Naive B cell (primary cell): ENCODE data around the gene TXLNB. TPM values are rescaled to one million over a fixed set of nuclear protein-coding genes. Genes with fewer than 3 reads are reported as not detected.
A peak's percentile ranks its signal among the peaks of the same experiment; 100 is the strongest.

Experiments used
- ATAC-seq, 2 donors: fragments of 150-1000 bp; cut with Tn5 transposase; 2 replicates each; pipeline ENCODE4 v1.10.0; 2021; ENCODE audit warnings: low read depth in 2 of 2, mild to moderate bottlenecking in 2 of 2, moderate library complexity in 2 of 2
- DNase-seq: peaks from one replicate; pipeline ENCODE4 v3.0.0; 2022
- H3K27ac Mint-ChIP-seq, 6 donors: one replicate each; pipeline ENCODE4 v1.8.0; 2020 to 2022; ENCODE audit warnings: mild to moderate bottlenecking in 6 of 6, mixed read lengths in 6 of 6, moderate library complexity in 5 of 6, inconsistent platforms in 2 of 6
- H3K27me3 Mint-ChIP-seq, 3 donors: one replicate each; pipeline ENCODE4 v1.8.0; 2021 to 2022; ENCODE audit warnings: mixed read lengths in 3 of 3, mild to moderate bottlenecking in 1 of 3
- H3K36me3 Mint-ChIP-seq, 2 donors: one replicate each; pipeline ENCODE4 v1.8.0; 2020 to 2022; ENCODE audit warnings: mixed read lengths in 2 of 2, inconsistent platforms in 1 of 2, mild to moderate bottlenecking in 1 of 2
- H3K4me1 Mint-ChIP-seq, 3 donors: one replicate each; pipeline ENCODE4 v1.8.0; 2020 to 2022; ENCODE audit warnings: mixed read lengths in 3 of 3, inconsistent platforms in 1 of 3, mild to moderate bottlenecking in 1 of 3, moderate library complexity in 1 of 3
- H3K4me3 Mint-ChIP-seq, 8 donors: one replicate each; pipeline ENCODE4 v1.8.0; 2020 to 2022; ENCODE audit warnings: mild to moderate bottlenecking in 8 of 8, mixed read lengths in 8 of 8, moderate library complexity in 8 of 8, inconsistent platforms in 2 of 8
- H3K9me3 Mint-ChIP-seq, 7 donors: one replicate each; pipeline ENCODE4 v1.8.0; 2020 to 2022; ENCODE audit warnings: mixed read lengths in 7 of 7, mild to moderate bottlenecking in 5 of 7, inconsistent platforms in 2 of 7, moderate library complexity in 1 of 7
- polyA plus RNA-seq, 6 donors: library from polyadenylated mRNA; unstranded; fragments of 300-500 nt; fragmentation: Illumina TruSeq; gene quantifications; one replicate each; pipeline ENCODE4 v1.2.3, GENCODE V29; 2021; ENCODE audit warnings: low read depth in 6 of 6

TXLNB gene
- polyA plus RNA-seq, 6 donors from 2014 or later = 0.35 to 2.1 (median 0.74) TPM

DNA sequence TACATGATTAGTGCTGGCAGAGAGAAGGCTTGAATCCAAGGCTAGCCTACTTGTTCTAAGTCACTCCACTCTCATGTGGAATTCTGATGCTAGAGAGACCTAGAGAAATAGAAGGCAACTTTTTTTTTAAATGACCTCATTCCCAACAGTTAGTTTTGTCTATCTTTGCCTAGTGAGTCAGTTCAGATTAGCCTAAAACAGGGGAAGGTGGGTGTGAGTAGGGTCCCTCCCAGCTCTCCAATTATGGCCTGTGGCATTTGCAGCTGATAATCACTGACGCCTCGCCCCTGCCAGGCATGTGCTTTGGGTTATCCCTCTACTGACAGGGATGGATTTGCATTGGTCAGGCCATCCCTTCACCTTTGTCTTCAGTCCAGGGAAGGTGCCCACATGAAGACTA, 13.6 kb downstream of the TXLNB start:
- no peaks in the 10 kb centered on the region for H3K27me3 Mint-ChIP-seq
- H3K36me3 Mint-ChIP-seq = peaks cover 0 to 7% of the 10 kb centered on the region in 2 donors
- ATAC-seq (no peak), DNase-seq (no peak)
- H3K4me3 Mint-ChIP-seq = peak overlapping the region in 6 of 8 donors; percentile 6 to 85 (median 15)
- peak overlapping the region; percentile 2 to 94 (median 80) for H3K27ac Mint-ChIP-seq
- H3K9me3 Mint-ChIP-seq = no peaks in the 10 kb centered on the region
- H3K4me1 Mint-ChIP-seq = peaks cover 24 to 68% (median 44%) of the 10 kb centered on the region in 3 donors

DNA sequence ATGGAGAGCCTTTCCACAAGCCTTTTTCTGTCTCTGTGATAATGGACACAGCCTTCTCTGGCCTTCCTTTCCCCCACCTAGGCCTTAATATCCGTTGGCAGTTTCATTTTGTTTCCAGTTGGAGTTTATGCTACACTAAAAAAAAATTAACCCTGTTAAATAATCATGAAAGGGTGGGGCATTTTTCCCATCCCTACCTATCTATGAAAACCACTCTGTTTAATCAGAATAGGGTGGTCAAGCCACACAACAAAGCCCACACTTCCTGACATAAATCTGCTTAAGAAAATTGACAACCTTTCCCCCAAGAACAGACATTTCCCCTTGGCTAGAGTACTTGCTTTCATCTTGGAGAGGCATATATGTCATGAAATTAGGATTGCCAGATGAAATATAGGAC, 14.2 kb downstream of the TXLNB start:
- no peak overlapping the region for H3K4me3 Mint-ChIP-seq
- peak overlapping the region; percentile 45 to 94 (median 70) for H3K27ac Mint-ChIP-seq
- no peaks in the 10 kb centered on the region for H3K27me3 Mint-ChIP-seq
- ATAC-seq = no peak
- DNase-seq = no peak
- peaks cover 0 to 7% of the 10 kb centered on the region in 2 donors for H3K36me3 Mint-ChIP-seq
- H3K4me1 Mint-ChIP-seq = peaks cover 25 to 73% (median 48%) of the 10 kb centered on the region in 3 donors
- no peaks in the 10 kb centered on the region for H3K9me3 Mint-ChIP-seq

DNA sequence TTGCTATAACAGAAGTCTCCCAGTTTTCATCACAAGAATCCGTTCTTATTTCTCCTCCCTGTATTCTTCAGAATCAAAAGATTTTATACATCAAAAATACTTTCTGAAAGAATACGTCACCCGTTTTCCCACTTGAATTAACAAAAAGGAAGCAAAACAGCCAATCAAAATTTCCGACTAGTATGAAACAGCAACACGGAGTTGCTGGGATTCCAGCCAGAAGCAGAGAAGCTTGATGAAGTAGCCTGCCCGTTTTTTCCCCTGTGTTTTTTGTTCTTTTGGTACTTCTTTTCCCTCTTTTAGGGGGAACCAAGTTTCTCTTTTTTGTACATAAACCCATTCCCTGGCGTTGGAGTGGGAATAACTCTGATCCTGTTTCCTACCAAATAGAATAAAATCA, 14.6 kb downstream of the TXLNB start:
- DNase-seq = no peak
- ATAC-seq = no peak
- no peak overlapping the region for H3K4me3 Mint-ChIP-seq
- peak overlapping the region in 5 of 6 donors; percentile 45 to 88 (median 60) for H3K27ac Mint-ChIP-seq
- H3K9me3 Mint-ChIP-seq = no peaks in the 10 kb centered on the region
- H3K4me1 Mint-ChIP-seq = peaks cover 25 to 77% (median 48%) of the 10 kb centered on the region in 3 donors
- H3K36me3 Mint-ChIP-seq = peaks cover 0 to 7% of the 10 kb centered on the region in 2 donors
- H3K27me3 Mint-ChIP-seq = no peaks in the 10 kb centered on the region

DNA sequence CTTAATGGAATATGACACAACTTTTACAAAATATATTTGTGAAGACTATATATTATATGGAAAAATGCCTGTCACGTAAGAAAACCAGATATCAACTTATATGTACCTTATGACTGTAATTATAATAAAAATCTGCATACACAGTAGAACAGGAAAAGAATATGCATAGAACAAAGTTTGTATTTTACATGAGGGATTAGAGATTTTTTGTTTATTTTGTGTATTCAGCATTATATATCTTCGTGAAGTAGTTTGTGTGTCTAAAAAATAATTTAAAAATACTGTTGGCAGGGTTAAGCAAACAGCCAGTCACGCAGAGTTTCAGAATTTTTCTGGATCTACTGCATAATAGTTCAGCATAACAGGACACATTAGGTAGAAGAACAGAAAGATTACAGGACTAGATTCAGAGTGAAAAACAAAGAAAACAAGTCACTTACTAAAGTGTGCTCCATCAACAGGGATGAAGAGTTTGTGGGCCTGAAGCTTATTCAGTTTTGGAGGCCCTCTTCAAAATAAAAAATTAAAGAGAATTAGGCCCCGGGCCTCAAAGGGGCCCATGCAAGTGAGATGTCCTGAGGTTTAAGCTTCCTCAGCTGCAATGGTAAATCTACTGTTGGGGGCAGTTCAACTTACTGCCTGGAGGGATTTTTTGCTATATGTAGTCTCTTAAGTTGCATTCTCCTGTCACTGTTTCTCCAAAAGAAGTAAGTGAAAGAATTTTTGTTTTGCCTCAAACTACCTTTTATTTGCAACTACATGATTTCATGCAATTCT, 16.3 kb downstream of the TXLNB start:
- Mint-ChIP-seq H3K4me3 (peak overlapping the region in 2 of 8 donors; percentile 9 to 59), H3K36me3 (peaks cover 0 to 7% of the 10 kb centered on the region in 2 donors), H3K4me1 (peaks cover 38 to 90% (median 61%) of the 10 kb centered on the region in 3 donors), H3K27me3 (no peaks in the 10 kb centered on the region), H3K27ac (peak overlapping the region in 4 of 6 donors; percentile 51 to 76 (median 68)), H3K9me3 (no peaks in the 10 kb centered on the region)
- DNase-seq = no peak
- no peak for ATAC-seq

DNA sequence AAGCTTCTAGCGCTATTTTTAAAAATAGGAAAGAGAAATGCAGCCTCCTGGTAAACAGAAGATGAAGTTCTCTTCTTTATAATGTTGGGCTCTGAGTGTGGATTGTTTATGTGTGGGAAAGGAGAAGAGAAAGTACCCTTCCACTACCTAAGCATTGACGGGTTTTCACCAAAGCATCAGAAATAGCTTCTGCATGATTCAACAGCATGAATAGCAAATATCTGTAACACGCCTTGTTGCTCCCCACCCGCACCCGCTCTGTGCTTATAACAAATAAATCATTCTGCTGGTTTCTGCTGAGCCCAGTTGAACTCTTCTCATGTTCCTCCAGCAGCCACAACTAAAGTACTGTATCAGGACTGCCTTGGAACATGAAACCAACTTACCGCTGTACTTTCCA, 20.7 kb downstream of the TXLNB start:
- H3K4me3 Mint-ChIP-seq = peak overlapping the region; percentile 12 to 89 (median 74)
- peaks cover 48 to 78% (median 53%) of the 10 kb centered on the region in 3 donors for H3K4me1 Mint-ChIP-seq
- peaks cover 0 to 2% (median 0%) of the 10 kb centered on the region in 7 donors for H3K9me3 Mint-ChIP-seq
- ATAC-seq (peak; percentile 96 to 98), DNase-seq (peak; percentile 67)
- no peaks in the 10 kb centered on the region for H3K27me3 Mint-ChIP-seq
- H3K36me3 Mint-ChIP-seq = peaks cover 0 to 7% of the 10 kb centered on the region in 2 donors
- peak overlapping the region; percentile 60 to 98 (median 94) for H3K27ac Mint-ChIP-seq

DNA sequence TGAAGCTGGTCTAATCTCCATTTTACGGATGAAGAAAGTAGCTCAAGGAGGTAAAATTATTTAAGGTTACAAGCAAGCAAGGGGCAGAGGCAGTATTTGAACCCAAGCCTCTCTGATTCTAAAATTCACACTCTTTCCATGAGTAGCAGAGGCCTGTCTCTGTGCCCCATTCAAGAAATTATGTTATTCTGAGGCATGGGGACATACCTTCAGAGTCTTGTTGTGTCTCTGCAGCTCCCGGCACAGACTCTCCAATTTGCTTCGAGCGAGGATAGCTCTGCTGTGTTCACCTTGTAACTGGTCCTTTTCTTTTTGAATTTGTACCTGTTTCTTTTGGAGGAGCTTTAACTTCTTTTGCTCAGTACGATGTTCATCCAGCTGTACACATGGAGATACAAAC, 21.5 kb downstream of the TXLNB start:
- peaks cover 0 to 5% (median 0%) of the 10 kb centered on the region in 7 donors for H3K9me3 Mint-ChIP-seq

DNA sequence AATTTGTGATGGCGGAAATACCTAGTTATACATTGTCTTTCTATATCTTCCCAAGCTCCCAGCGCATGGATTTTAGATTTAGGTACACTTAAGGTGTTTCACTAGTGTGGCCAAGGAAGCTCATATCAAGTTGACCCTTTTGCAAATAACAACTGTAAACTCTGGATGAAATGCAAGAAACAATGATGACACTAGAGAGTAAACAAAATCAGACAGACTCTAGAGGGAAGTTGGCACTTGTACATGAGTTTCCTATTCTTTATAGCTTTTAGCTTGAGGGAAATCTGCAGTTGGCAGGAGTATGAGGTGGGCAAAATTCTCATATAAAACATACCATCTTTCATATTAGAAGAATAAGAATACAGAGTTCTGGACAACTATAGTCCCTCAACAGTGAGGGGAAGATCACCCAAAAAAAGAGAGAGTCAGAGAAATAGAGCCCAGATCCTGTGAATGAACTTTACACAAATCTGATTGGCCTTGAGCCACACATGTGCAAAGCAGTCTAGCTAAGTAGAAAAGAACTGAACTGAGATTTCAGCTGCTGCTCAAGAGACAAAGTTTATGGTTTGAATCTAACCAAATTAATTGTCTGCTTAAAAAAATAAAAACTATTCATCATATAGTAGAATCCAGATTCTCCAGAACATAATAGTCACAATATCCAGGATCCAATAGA, 26.1 kb downstream of the TXLNB start:
- H3K27me3 Mint-ChIP-seq = no peaks in the 10 kb centered on the region
- ATAC-seq = no peak
- H3K27ac Mint-ChIP-seq = peak overlapping the region in 1 of 6 donors; percentile 32
- H3K9me3 Mint-ChIP-seq = peaks cover 0 to 5% (median 0%) of the 10 kb centered on the region in 7 donors
- peaks cover 29 to 50% (median 40%) of the 10 kb centered on the region in 3 donors for H3K4me1 Mint-ChIP-seq
- no peak for DNase-seq
- H3K36me3 Mint-ChIP-seq = peaks cover 0 to 5% of the 10 kb centered on the region in 2 donors
- H3K4me3 Mint-ChIP-seq = peak overlapping the region in 1 of 8 donors; percentile 4

More for the DNA sequence above, 21.5 kb downstream of the TXLNB start:
- peaks cover 43 to 75% (median 59%) of the 10 kb centered on the region in 3 donors for H3K4me1 Mint-ChIP-seq
- H3K36me3 Mint-ChIP-seq = peaks cover 5 to 7% of the 10 kb centered on the region in 2 donors
- H3K27me3 Mint-ChIP-seq = no peaks in the 10 kb centered on the region
- ATAC-seq (no peak), DNase-seq (no peak)
- H3K4me3 Mint-ChIP-seq = peak overlapping the region in 6 of 8 donors; percentile 49 to 89 (median 76)
- peak overlapping the region; percentile 57 to 98 (median 94) for H3K27ac Mint-ChIP-seq

DNA sequence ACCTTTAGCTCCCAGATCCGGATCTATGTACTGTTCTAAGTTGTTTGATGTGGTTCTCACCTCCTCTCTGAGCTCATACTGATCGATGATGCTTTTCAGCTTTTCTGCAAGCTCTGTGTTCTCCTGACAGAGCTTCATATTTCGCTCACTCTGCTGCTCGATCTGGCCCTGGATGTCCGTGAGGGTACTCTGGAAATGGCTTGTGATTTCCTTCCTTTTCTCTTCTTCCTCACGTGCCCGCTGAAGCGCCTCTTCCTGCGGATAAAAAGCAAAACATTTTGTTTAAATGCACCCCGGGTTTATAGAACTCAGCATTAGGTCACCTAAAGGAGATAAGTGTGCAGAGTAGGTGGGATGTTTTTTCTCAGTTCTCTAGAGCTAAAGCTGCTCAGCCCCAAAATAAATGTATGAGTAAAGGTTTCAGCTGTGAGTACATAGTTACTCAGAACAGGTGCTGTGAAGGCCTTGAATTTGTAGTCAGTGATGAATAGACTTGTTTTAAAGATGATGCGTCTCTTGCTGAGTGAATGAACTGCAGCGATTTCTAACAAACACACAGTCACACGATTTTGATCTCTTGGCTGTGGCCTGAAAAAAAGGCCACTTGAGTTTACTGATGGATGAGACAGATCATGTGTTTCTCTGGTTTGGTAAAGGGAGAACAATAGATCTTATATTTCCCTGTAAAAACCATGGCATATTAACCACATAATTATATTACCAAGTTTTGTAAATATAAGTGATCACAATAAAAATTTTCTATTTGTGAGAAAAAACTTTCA, 29.1 kb downstream of the TXLNB start:
- Mint-ChIP-seq H3K9me3 (peaks cover 0 to 5% (median 0%) of the 10 kb centered on the region in 7 donors), H3K4me1 (peaks cover 13 to 22% (median 18%) of the 10 kb centered on the region in 3 donors), H3K36me3 (peaks cover 12 to 15% of the 10 kb centered on the region in 2 donors), H3K27ac (peak overlapping the region in 5 of 6 donors; percentile 17 to 90 (median 69)), H3K27me3 (no peaks in the 10 kb centered on the region), H3K4me3 (peak overlapping the region in 5 of 8 donors; percentile 9 to 67 (median 30))
- DNase-seq (no peak), ATAC-seq (peak in 1 of 2 donors; percentile 37)

DNA sequence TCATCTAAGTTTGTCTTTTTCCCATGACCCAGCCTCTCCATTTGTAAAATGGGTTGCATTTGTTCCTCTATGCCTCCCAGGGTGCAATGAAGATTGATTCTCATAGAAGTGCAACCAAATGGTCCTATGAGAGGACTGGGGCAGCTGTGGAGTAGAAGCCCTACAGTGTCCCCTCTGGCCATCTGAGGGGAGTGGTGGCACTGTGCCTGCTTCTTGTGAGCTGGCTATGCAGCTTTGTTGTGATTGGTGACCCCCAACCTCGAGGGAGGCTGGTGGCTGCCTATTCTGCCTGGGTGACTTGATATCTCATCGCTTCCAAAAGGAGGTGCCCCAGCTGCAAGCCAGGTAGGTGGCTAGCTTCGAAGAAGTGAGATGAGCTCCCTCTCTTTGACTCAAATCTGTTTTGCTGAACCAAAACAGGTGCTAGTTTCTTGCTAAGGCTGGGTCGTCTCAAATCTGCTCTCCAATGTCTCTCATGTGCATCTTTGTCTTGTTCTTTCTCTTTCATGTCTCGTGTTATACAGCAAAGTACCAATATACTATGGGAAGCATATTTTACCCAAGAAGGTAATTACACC, 33.9 kb downstream of the TXLNB start:
- no peak overlapping the region for H3K4me3 Mint-ChIP-seq
- no peak for ATAC-seq

DNA sequence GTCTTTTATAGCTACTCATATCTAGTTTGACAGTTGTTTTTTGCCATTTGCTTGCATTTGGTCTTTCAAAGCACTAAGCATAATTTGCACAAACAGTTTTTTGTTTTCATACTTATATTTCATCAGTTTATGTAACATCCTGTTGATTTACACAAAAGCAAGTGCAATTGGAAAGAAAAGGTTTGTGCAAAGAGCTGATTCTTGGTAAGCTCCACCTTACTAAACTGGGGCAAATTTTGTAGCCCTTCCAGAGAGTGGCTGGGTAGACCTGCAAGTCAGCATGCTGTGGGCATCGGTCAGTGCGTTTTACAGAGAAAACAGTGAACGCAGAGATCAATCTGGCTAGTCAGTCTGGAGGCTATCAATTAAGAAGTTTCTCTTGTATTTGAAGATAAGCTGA, 34.5 kb downstream of the TXLNB start:
- no peak overlapping the region for H3K27ac Mint-ChIP-seq
- no peak overlapping the region for H3K4me3 Mint-ChIP-seq
- DNase-seq (no peak), ATAC-seq (no peak)
- no peaks in the 10 kb centered on the region for H3K9me3 Mint-ChIP-seq
- no peaks in the 10 kb centered on the region for H3K27me3 Mint-ChIP-seq
- H3K4me1 Mint-ChIP-seq = peaks cover 2 to 6% (median 5%) of the 10 kb centered on the region in 3 donors
- peaks cover 10 to 12% of the 10 kb centered on the region in 2 donors for H3K36me3 Mint-ChIP-seq

More for the DNA sequence above, 33.9 kb downstream of the TXLNB start:
- Mint-ChIP-seq H3K27me3 (no peaks in the 10 kb centered on the region), H3K36me3 (peaks cover 10 to 12% of the 10 kb centered on the region in 2 donors), H3K4me1 (peaks cover 8 to 12% (median 9%) of the 10 kb centered on the region in 3 donors), H3K27ac (no peak overlapping the region), H3K9me3 (no peaks in the 10 kb centered on the region)
- DNase-seq = no peak

DNA sequence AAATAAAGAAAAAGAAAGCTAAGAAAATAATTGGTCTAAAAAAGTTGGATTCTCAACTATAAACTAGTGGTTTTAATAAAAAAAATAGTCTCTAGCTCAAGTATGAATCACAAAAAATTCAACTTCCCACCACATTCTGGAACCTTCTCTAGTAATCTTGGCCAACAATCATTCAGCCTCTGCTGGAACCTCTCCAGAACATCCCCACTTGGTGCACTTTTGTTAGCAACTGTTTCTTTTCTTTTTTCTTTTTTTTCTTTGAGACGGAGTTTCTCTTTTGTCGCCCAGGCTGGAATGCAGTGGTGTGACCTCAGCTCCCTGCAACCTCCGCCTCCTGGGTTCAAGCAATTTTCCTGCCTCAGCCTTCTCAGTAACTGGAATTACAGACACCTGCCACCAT, 35.7 kb downstream of the TXLNB start:
- DNase-seq (no peak), ATAC-seq (no peak)
- Mint-ChIP-seq H3K4me3 (peak overlapping the region in 1 of 8 donors; percentile 52), H3K4me1 (peaks cover 8 to 14% (median 10%) of the 10 kb centered on the region in 3 donors), H3K9me3 (no peaks in the 10 kb centered on the region), H3K27ac (no peak overlapping the region), H3K27me3 (no peaks in the 10 kb centered on the region), H3K36me3 (peaks cover 10 to 12% of the 10 kb centered on the region in 2 donors)

DNA sequence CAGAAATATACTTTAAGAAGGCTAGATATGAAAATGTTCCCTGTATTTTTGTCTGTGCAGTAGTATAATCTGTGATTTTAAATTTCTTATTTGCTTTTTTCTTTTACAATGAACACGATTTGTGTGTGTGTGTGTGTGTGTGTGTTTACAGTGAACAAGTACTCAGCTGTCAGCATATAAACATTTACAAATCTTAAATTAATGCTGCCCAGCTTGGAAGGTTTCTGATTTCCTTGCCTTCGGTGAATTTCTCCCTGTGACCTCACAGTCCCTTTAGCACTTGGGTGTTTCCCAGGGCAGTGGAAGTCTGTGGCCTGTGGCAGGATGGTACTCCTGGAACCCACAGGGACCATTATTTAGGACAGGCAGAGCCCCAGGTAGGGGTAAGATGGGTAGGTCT, 37.6 kb downstream of the TXLNB start:
- Mint-ChIP-seq H3K4me1 (peaks cover 12 to 23% (median 16%) of the 10 kb centered on the region in 3 donors), H3K27me3 (no peaks in the 10 kb centered on the region), H3K27ac (no peak overlapping the region), H3K9me3 (no peaks in the 10 kb centered on the region), H3K36me3 (peaks cover 5% of the 10 kb centered on the region in 2 donors), H3K4me3 (no peak overlapping the region)
- DNase-seq = no peak
- no peak for ATAC-seq
